Fibroblast of pulmonary artery (primary cell): ENCODE measurements around the gene DEK.

ENCODE experiments used
- DNase-seq: peaks from one replicate; pipeline ENCODE4 v3.0.0-alpha.2; 2010; ENCODE audit warnings: low read depth
- H3K4me3 ChIP-seq: replicated peaks from 2 replicates; pipeline ENCODE4 v1.5.1; 2011; ENCODE audit warnings: low read depth, mild to moderate bottlenecking, control low read depth, low read length, moderate library complexity
- CTCF ChIP-seq: IDR thresholded peaks from 2 replicates; pipeline ENCODE4 v1.5.1; 2011; ENCODE audit warnings: mild to moderate bottlenecking, control low read depth, low read length, inconsistent platforms; ENCODE audit errors: missing control alignments

DEK gene

GRCh38 chr6:18203786-18204185 lies 60.5 kb downstream of the DEK start:
- H3K4me3 ChIP-seq: no peak overlapping the region
- TF ChIP-seq CTCF: no peak
- no peak for DNase-seq

- DNase-seq: no peak
Measured at GRCh38 chr6:18192026-18192425, 72.3 kb downstream of the DEK start.

GRCh38 chr6:18189196-18189595 lies 75.1 kb downstream of the DEK start:
- no peak for DNase-seq
- H3K4me3 ChIP-seq: no peak overlapping the region
- TF ChIP-seq CTCF: no peak

More at GRCh38 chr6:18192026-18192425, 72.3 kb downstream of the DEK start:
- no peak for TF ChIP-seq CTCF
- H3K4me3 ChIP-seq: no peak overlapping the region

GRCh38 chr6:18187701-18188100 lies 76.6 kb downstream of the DEK start:
- no peak overlapping the region for H3K4me3 ChIP-seq
- no peak for TF ChIP-seq CTCF
- no peak for DNase-seq

GRCh38 chr6:18186540-18187250 lies 77.6 kb downstream of the DEK start:
- no peak overlapping the region for H3K4me3 ChIP-seq
- no peak for DNase-seq
- no peak for TF ChIP-seq CTCF

- no peak overlapping the region for H3K4me3 ChIP-seq
- peak; percentile 14 for DNase-seq
- TF ChIP-seq CTCF: no peak
Measured at GRCh38 chr6:18186033-18186432, 78.3 kb downstream of the DEK start.

- no peak overlapping the region for H3K4me3 ChIP-seq
- DNase-seq: no peak
- no peak for TF ChIP-seq CTCF
Measured at GRCh38 chr6:18185624-18186023, 78.7 kb downstream of the DEK start.
